Endothelial cell (in vitro differentiated cells): ENCODE results near the gene MYOF. TPM values are rescaled to one million over a fixed set of nuclear protein-coding genes. Genes with fewer than 3 reads are reported as not detected.
"Not testable (repeated sequence)": the region's sequence is repeated elsewhere in the genome, so short reads cannot be mapped to it uniquely, and the experiment has no call there.

Experiments used
- DNase-seq: peaks from one replicate; pipeline ENCODE4 v3.0.0; 2021; ENCODE audit warnings: low spot score
- H3K27ac Mint-ChIP-seq: one replicate; pipeline ENCODE4 v1.8.0; 2021; ENCODE audit warnings: mixed read lengths, inconsistent platforms; ENCODE audit not compliant: unreplicated experiment
- H3K27me3 Mint-ChIP-seq: one replicate; pipeline ENCODE4 v1.8.0; 2021; ENCODE audit warnings: mild to moderate bottlenecking, moderate library complexity, mixed read lengths, inconsistent platforms; ENCODE audit not compliant: unreplicated experiment
- H3K36me3 Mint-ChIP-seq: one replicate; pipeline ENCODE4 v1.8.0; 2021; ENCODE audit warnings: mild to moderate bottlenecking, low read depth, mixed read lengths, inconsistent platforms; ENCODE audit not compliant: unreplicated experiment
- H3K4me1 Mint-ChIP-seq: one replicate; pipeline ENCODE4 v1.8.0; 2021; ENCODE audit warnings: mild to moderate bottlenecking, mixed read lengths, inconsistent platforms; ENCODE audit not compliant: unreplicated experiment
- H3K4me3 Mint-ChIP-seq: one replicate; pipeline ENCODE4 v1.8.0; 2021; ENCODE audit warnings: mild to moderate bottlenecking, mixed read lengths, inconsistent platforms; ENCODE audit not compliant: unreplicated experiment
- H3K9me3 Mint-ChIP-seq: one replicate; pipeline ENCODE4 v1.8.0; 2021; ENCODE audit warnings: mixed read lengths, inconsistent platforms; ENCODE audit not compliant: unreplicated experiment
- total RNA-seq: library from RNA; stranded (reverse); fragmentation: NEBNext Ultra II Directional; extraction: Animal tissue kit (Norgen Biotek cat#: 25700); gene quantifications from one replicate; pipeline ENCODE4 v1.2.1, GENCODE V29; 2021; ENCODE audit not compliant: unreplicated experiment
- TF ChIP-seq, protein P1 (sequence below): fragments of 200-600 bp; sonication (generic); IDR thresholded peaks from one replicate; pipeline ENCODE4 v1.5.0; 2021; ENCODE audit warnings: antibody characterized with exemption; ENCODE audit not compliant: unreplicated experiment

MYOF gene
- total RNA-seq, 1 donor from 2014 or later, result 12.4 TPM

DNA sequence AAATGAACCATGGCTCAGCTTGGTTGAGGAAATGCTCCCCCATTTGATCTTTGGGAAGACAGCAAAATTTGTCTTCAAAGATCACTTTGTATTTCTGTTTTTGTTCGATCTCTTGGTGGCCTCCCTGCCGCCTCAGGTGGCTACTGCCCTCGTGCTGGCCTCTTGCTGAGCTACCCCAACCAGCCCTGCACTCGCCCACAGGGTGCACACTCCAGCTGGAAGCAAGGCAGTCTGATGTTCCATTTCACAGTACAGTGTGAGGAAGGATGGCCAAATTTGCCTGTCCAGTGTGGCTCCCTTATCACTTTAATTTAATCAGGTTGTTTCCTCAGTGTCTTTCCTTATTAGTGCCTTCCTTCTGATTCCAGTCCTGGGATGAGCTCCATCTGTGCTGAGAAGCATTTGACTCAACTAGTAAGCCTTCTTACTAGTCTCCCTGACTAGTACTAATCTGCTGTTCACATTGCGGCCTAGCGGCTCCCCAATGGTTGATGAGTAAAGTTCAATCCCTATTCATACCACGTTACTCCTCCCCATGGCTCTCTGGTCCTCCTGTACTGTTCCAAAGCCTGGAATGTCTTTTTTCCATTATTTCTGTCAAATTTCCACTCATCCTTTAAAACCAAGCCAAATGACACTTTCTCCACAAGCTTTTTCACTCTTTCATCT is 8.2 kb downstream of the MYOF start:
- H3K4me3 Mint-ChIP-seq, result no peak overlapping the region
- peaks cover 2% of the 10 kb centered on the region for H3K4me1 Mint-ChIP-seq
- H3K27ac Mint-ChIP-seq, result no peak overlapping the region
- H3K27me3 Mint-ChIP-seq, result peaks cover 2% of the 10 kb centered on the region
- TF ChIP-seq, protein P1, sequence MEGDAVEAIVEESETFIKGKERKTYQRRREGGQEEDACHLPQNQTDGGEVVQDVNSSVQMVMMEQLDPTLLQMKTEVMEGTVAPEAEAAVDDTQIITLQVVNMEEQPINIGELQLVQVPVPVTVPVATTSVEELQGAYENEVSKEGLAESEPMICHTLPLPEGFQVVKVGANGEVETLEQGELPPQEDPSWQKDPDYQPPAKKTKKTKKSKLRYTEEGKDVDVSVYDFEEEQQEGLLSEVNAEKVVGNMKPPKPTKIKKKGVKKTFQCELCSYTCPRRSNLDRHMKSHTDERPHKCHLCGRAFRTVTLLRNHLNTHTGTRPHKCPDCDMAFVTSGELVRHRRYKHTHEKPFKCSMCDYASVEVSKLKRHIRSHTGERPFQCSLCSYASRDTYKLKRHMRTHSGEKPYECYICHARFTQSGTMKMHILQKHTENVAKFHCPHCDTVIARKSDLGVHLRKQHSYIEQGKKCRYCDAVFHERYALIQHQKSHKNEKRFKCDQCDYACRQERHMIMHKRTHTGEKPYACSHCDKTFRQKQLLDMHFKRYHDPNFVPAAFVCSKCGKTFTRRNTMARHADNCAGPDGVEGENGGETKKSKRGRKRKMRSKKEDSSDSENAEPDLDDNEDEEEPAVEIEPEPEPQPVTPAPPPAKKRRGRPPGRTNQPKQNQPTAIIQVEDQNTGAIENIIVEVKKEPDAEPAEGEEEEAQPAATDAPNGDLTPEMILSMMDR, result no peak
- H3K9me3 Mint-ChIP-seq, result no peaks in the 10 kb centered on the region
- no peaks in the 10 kb centered on the region for H3K36me3 Mint-ChIP-seq
- no peak for DNase-seq

DNA sequence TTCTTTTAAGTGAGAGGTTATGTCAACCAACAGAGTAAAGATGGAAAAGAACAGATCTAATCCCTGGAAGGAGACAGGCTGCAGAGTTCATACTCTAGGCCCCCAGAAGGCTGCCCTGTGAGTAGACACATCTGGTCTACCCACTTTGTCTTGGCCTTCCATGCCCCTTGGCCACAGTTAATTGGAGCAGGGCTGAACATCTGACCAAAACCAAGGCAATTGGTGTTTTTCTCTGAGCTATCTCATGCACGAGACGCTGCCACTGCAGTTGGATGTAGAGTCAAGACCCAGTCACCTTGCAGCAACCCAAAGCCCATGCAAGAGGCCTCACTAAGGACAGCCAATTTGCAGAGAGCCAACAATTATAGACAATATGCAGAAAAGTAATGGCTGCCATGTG is 9.0 kb downstream of the MYOF start:
- TF ChIP-seq, protein P1, result no peak
- H3K27me3 Mint-ChIP-seq, result peaks cover 2% of the 10 kb centered on the region

DNA sequence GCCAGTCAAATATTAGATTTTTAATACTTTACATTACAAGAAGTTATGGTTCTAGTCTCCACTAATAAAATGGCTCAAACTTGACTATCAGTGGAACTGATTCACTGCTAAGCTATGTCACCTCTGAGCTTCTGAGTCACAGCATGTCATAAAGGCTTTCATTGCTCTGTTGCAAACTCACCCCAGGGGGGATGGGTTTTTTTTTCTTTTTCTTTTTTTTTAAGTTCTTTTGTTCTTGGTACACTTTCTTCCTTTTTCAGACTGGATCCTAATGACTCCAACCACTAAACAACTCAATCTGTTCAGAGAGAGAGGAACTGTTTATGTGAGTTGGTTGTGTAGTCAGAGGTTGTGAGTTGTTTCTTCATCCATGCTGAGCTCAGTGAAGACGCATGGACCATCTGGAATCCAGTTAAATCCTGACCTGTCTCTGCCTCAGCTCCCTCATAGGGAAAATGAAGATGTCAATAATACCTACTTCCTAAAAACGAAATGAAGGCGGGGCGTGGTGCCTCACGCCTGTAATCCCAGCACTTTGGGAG is 11.0 kb downstream of the MYOF start:
- Mint-ChIP-seq H3K9me3 (no peaks in the 10 kb centered on the region), H3K27me3 (peaks cover 2% of the 10 kb centered on the region), H3K4me3 (no peak overlapping the region), H3K36me3 (no peaks in the 10 kb centered on the region), H3K4me1 (peaks cover 2% of the 10 kb centered on the region), H3K27ac (no peak overlapping the region)
- TF ChIP-seq, protein P1, result no peak
- no peak for DNase-seq

More for the DNA sequence above, 9.0 kb downstream of the MYOF start:
- H3K27ac Mint-ChIP-seq, result no peak overlapping the region
- no peaks in the 10 kb centered on the region for H3K36me3 Mint-ChIP-seq
- no peaks in the 10 kb centered on the region for H3K9me3 Mint-ChIP-seq
- no peak overlapping the region for H3K4me3 Mint-ChIP-seq
- H3K4me1 Mint-ChIP-seq, result peaks cover 2% of the 10 kb centered on the region
- DNase-seq, result no peak

DNA sequence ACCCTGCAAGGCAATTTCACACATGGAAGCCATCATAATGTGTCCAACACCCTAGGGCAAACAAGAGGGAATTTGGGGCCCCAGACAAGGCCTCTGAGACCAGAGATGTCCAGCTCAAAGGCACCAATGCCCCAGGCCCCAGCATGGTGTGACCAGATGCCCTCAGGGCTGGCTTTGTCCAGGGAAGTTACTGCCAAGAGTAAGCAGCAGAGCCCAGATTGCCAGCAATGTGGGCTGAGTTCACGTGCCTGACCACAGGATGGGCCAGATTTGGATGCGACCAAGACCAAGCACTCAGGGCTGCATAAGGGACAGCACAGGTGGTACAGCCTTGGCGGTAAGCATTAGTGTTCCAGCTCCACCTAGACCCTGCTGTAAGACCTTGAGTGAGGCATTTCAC is 12.7 kb downstream of the MYOF start:
- DNase-seq, result no peak
- Mint-ChIP-seq H3K36me3 (no peaks in the 10 kb centered on the region), H3K4me1 (peaks cover 2% of the 10 kb centered on the region), H3K27me3 (peaks cover 2% of the 10 kb centered on the region), H3K27ac (no peak overlapping the region), H3K9me3 (no peaks in the 10 kb centered on the region), H3K4me3 (no peak overlapping the region)
- TF ChIP-seq, protein P1, result no peak

DNA sequence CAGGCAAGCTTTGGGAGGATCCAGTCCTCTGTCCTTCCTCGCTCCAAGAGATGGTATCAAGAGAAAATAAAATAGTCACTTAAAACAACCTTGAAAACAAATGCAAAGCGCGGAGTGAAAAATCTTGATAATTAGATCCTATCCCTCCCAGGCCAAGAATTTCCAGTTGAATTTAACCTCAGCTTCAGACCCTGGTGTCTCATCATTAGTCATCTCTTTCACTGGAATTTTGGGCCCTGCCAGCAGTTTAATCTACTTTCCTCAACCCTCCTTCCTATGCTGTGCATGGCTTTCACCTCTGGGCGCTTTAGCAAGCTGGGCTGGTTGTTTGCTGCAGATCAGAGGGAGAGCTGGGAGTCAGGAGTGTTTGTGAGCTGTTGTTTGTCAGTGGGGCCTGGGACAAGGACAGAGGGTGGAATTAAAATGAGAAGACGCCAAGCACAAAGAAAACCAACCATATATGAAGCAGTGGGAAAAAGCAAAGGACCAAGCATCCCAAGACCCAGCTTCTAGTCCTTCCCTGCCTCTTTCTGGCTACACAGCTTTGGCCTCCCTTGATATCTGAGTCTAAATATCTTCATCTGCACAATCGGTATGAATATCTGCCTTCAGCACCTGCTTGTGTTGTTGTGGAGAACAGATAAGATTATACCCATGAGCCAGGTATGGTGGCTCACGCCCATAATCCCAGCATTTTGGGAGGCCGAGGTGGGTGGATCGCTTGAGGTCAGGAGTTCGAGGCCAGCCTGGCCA is 13.5 kb downstream of the MYOF start:
- Mint-ChIP-seq H3K4me1 (peaks cover 2% of the 10 kb centered on the region), H3K9me3 (no peaks in the 10 kb centered on the region), H3K27me3 (peaks cover 2% of the 10 kb centered on the region), H3K36me3 (no peaks in the 10 kb centered on the region), H3K4me3 (no peak overlapping the region), H3K27ac (no peak overlapping the region)
- no peak for DNase-seq
- TF ChIP-seq, protein P1, result no peak

DNA sequence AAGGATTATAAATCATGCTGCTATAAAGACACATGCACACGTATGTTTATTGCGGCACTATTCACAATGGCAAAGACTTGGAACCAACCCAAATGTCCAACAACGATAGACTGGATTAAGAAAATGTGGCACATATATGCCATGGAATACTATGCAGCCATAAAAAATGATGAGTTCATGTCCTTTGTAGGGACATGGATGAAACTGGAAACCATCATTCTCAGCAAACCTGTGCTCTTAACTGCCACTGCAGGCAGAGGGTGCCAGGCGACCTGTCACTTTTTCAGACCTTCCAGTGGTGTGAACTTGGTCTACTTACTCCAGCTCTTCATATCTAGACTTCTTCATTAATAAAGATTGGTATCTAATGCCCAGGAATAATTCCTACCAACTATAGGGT is 14.5 kb downstream of the MYOF start:
- H3K36me3 Mint-ChIP-seq, H3K4me1 Mint-ChIP-seq, H3K9me3 Mint-ChIP-seq, DNase-seq, H3K4me3 Mint-ChIP-seq, H3K27ac Mint-ChIP-seq, H3K27me3 Mint-ChIP-seq: not testable (repeated sequence)
